HEK293 (cell line): Measurements from ENCODE around the gene NUBPL.

Experiments used
- CTCF ChIA-PET: fragments of 350-600 bp; formaldehyde crosslinking; extraction: SDS; loops from one replicate; lab custom pipeline; 2021; ENCODE audit warnings: antibody characterized with exemption; lab: Yijun Ruan, JAX
- POLR2A ChIA-PET: fragments of 300-600 bp; formaldehyde crosslinking; extraction: SDS; loops from one replicate; lab custom pipeline; 2020; ENCODE audit warnings: antibody characterized with exemption, inconsistent platforms; lab: Yijun Ruan, JAX
- H3K27ac ChIP-seq: fragments of 200-500 bp; sonication (Bioruptor generic); 2 replicates; pipeline ENCODE4 v1.5.1; 2014; ENCODE audit warnings: low read depth, low read length, control low read depth, inconsistent platforms; ENCODE audit errors: extremely low read depth
- H3K36me3 ChIP-seq, 2 experiments: fragments of 200-500 bp in 1 of 2; sonication (Bioruptor generic) in 1 of 2; 1 replicate in 1 of 2; 2 replicates in 1 of 2; pipeline ENCODE4 v1.5.1; 2014 to 2017; ENCODE audit warnings: inconsistent platforms in 2 of 2, low read length in 2 of 2; ENCODE audit not compliant: control insufficient read depth in 2 of 2, insufficient read depth in 1 of 2
- H3K4me1 ChIP-seq: fragments of 200-500 bp; sonication (Bioruptor generic); 2 replicates; pipeline ENCODE4 v1.5.1; 2014; ENCODE audit warnings: mild to moderate bottlenecking, low read length, inconsistent platforms; ENCODE audit not compliant: control insufficient read depth, insufficient read depth
- H3K4me3 ChIP-seq: 2 replicates; pipeline ENCODE4 v1.5.1; 2011; ENCODE audit warnings: low read depth, mild to moderate bottlenecking, control low read depth, low read length, moderate library complexity
- H3K9me3 ChIP-seq: fragments of 200-500 bp; sonication (Bioruptor generic); 2 replicates; pipeline ENCODE4 v1.5.1; 2014; ENCODE audit warnings: low read depth, low read length, inconsistent platforms; ENCODE audit not compliant: control insufficient read depth, insufficient read depth
- AEBP2 ChIP-seq: fragments of 450-650 bp; formaldehyde crosslinking; IDR thresholded peaks from 2 replicates; pipeline ENCODE4 v1.5.1; 2016; ENCODE audit warnings: missing biosample characterization, missing genetic modification characterization, borderline replicate concordance
- ATF2 ChIP-seq: fragments of 450-650 bp; formaldehyde crosslinking; IDR thresholded peaks from 2 replicates; pipeline ENCODE4 v1.5.1; 2016; ENCODE audit warnings: missing biosample characterization, missing genetic modification characterization, low read depth
- GLI4 ChIP-seq: fragments of 450-650 bp; formaldehyde crosslinking; IDR thresholded peaks from 2 replicates; pipeline ENCODE4 v1.5.1; 2016; ENCODE audit warnings: missing biosample characterization, missing genetic modification characterization
- PRDM1 ChIP-seq: fragments of 450-650 bp; formaldehyde crosslinking; IDR thresholded peaks from 2 replicates; pipeline ENCODE4; 2016; ENCODE audit warnings: missing biosample characterization, missing genetic modification characterization
- SCRT1 ChIP-seq: fragments of 450-650 bp; formaldehyde crosslinking; IDR thresholded peaks from 2 replicates; pipeline ENCODE4 v1.5.1; 2016; ENCODE audit warnings: missing biosample characterization, missing genetic modification characterization, borderline replicate concordance
- SETDB1 ChIP-seq: IDR thresholded peaks from one replicate; pipeline ENCODE4 v1.6.1; 2017; ENCODE audit warnings: mild to moderate bottlenecking, low read length, moderate library complexity, mixed read lengths; ENCODE audit not compliant: insufficient read length
- ZBTB1 ChIP-seq: fragments of 450-650 bp; formaldehyde crosslinking; IDR thresholded peaks from 2 replicates; pipeline ENCODE4 v1.5.1; 2016; ENCODE audit warnings: missing biosample characterization, missing genetic modification characterization
- ZBTB21 ChIP-seq: fragments of 450-650 bp; formaldehyde crosslinking; IDR thresholded peaks from 2 replicates; pipeline ENCODE4 v1.5.1; 2017; ENCODE audit warnings: missing biosample characterization, missing genetic modification characterization
- ZFP3 ChIP-seq: fragments of 450-650 bp; formaldehyde crosslinking; IDR thresholded peaks from 2 replicates; pipeline ENCODE4 v1.5.1; 2016; ENCODE audit warnings: low read depth, missing biosample characterization, missing genetic modification characterization
- ZFP37 ChIP-seq: fragments of 450-650 bp; formaldehyde crosslinking; IDR thresholded peaks from 2 replicates; pipeline ENCODE4 v1.5.1; 2016; ENCODE audit warnings: missing biosample characterization, missing genetic modification characterization
- ZNF138 ChIP-seq: fragments of 450-650 bp; formaldehyde crosslinking; IDR thresholded peaks from 2 replicates; pipeline ENCODE4 v1.5.1; 2016; ENCODE audit warnings: missing biosample characterization, missing genetic modification characterization, borderline replicate concordance
- ZNF169 ChIP-seq: fragments of 450-650 bp; formaldehyde crosslinking; IDR thresholded peaks from 2 replicates; pipeline ENCODE4 v1.5.1; 2016; ENCODE audit warnings: missing biosample characterization, missing genetic modification characterization
- ZNF202 ChIP-seq: fragments of 450-650 bp; formaldehyde crosslinking; IDR thresholded peaks from 2 replicates; pipeline ENCODE4 v1.5.1; 2016; ENCODE audit warnings: missing biosample characterization, missing genetic modification characterization, borderline replicate concordance
- ZNF416 ChIP-seq: fragments of 450-650 bp; formaldehyde crosslinking; IDR thresholded peaks from 2 replicates; pipeline ENCODE4 v1.5.1; 2016; ENCODE audit warnings: missing biosample characterization, missing genetic modification characterization
- ZNF529 ChIP-seq: fragments of 450-650 bp; formaldehyde crosslinking; IDR thresholded peaks from 2 replicates; pipeline ENCODE4 v1.5.1; 2017; ENCODE audit warnings: missing genetic modification characterization, missing biosample characterization; ENCODE audit not compliant: insufficient replicate concordance
- ZNF555 ChIP-seq: fragments of 450-650 bp; formaldehyde crosslinking; conservative IDR thresholded peaks from 2 replicates; pipeline ENCODE4 v1.5.1; 2017; ENCODE audit warnings: missing biosample characterization, mild to moderate bottlenecking, missing genetic modification characterization, inconsistent platforms
- ZNF600 ChIP-seq: fragments of 450-650 bp; formaldehyde crosslinking; IDR thresholded peaks from 2 replicates; pipeline ENCODE4 v1.5.1; 2016; ENCODE audit warnings: missing biosample characterization, missing genetic modification characterization
- ZNF654 ChIP-seq: fragments of 450-650 bp; formaldehyde crosslinking; IDR thresholded peaks from 2 replicates; pipeline ENCODE4 v1.5.1; 2016; ENCODE audit warnings: low read depth, missing biosample characterization, missing genetic modification characterization
- ZNF660 ChIP-seq: fragments of 450-650 bp; IDR thresholded peaks from 2 replicates; pipeline ENCODE4 v1.5.1; 2018; ENCODE audit warnings: missing biosample characterization, mild to moderate bottlenecking, missing genetic modification characterization
- ZNF791 ChIP-seq: fragments of 450-650 bp; formaldehyde crosslinking; IDR thresholded peaks from 2 replicates; pipeline ENCODE4 v1.5.1; 2016; ENCODE audit warnings: missing biosample characterization, missing genetic modification characterization
- ZSCAN30 ChIP-seq: fragments of 450-650 bp; IDR thresholded peaks from 2 replicates; pipeline ENCODE4 v1.5.1; 2018; ENCODE audit warnings: missing biosample characterization, mild to moderate bottlenecking, missing genetic modification characterization, moderate library complexity
- ZSCAN5A ChIP-seq: fragments of 450-650 bp; formaldehyde crosslinking; IDR thresholded peaks from 2 replicates; pipeline ENCODE4 v1.5.1; 2016; ENCODE audit warnings: missing biosample characterization, missing genetic modification characterization
- TF ChIP-seq, protein P1 (sequence below): fragments of 450-650 bp; formaldehyde crosslinking; IDR thresholded peaks from 2 replicates; pipeline ENCODE4 v1.5.1; 2016; ENCODE audit warnings: missing biosample characterization, missing genetic modification characterization

Gene NUBPL

DNA sequence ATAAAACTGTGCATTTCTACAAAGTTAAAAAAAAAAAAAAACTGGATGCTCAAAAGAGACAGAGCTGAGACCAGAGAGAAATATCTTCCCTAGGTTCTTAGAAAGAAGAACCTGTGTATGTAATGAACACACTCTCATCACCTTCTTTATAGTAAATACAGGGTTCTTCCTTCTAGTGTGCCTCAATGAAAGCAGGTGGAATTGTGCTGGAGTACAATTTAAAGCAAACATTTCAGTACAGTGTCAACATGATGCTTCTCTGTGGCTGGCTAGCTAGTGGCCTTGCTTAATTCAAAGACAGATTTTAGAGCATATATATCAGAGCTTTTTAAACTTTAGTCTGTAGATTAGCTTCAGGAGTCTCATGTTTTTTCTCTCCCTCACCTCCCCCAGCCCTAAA, 266.1 kb downstream of the NUBPL start:
- Histone ChIP-seq H3K36me3 (no peaks in the 10 kb centered on the region), H3K4me1 (peaks cover 3% of the 10 kb centered on the region), H3K9me3 (no peaks in the 10 kb centered on the region)
- no peak for TF ChIP-seq ZNF529 (tag by site-specific recombination)
- no peak for TF ChIP-seq ZNF791 (tag by site-specific recombination)
- TF ChIP-seq ZBTB21, result no peak
- no peak for TF ChIP-seq AEBP2 (tag by site-specific recombination)
- TF ChIP-seq ZNF654 (tag by site-specific recombination), result no peak
- TF ChIP-seq ZNF202 (tag by site-specific recombination), result no peak
- no peak for TF ChIP-seq ZNF555
- no peak for TF ChIP-seq GLI4 (tag by site-specific recombination)
- no peak for TF ChIP-seq SETDB1
- no peak for TF ChIP-seq ZNF169 (tag by site-specific recombination)
- TF ChIP-seq ZNF660 (tag by site-specific recombination), result no peak
- no peak for TF ChIP-seq ZNF600
- TF ChIP-seq ZFP3 (tag by site-specific recombination), result no peak
- TF ChIP-seq ZSCAN30 (tag by site-specific recombination), result no peak
- no peak for TF ChIP-seq ZSCAN5A (tag by site-specific recombination)
- no peak for TF ChIP-seq ZFP37
- TF ChIP-seq SCRT1, result no peak
- TF ChIP-seq ZNF416 (tag by site-specific recombination), result no peak
- no peak for TF ChIP-seq ZBTB1
- TF ChIP-seq, all 188 proteins: peak for 0
- ChIA-PET CTCF (interaction anchor here (1.6 kb wide), 1 partner anchor 99 kb away, joined by 3 read pairs; no protein-coding TSS in a partner anchor), POLR2A (no interaction called here)
- Histone ChIP-seq H3K27ac (no peak overlapping the region), H3K4me3 (no peak overlapping the region)

DNA sequence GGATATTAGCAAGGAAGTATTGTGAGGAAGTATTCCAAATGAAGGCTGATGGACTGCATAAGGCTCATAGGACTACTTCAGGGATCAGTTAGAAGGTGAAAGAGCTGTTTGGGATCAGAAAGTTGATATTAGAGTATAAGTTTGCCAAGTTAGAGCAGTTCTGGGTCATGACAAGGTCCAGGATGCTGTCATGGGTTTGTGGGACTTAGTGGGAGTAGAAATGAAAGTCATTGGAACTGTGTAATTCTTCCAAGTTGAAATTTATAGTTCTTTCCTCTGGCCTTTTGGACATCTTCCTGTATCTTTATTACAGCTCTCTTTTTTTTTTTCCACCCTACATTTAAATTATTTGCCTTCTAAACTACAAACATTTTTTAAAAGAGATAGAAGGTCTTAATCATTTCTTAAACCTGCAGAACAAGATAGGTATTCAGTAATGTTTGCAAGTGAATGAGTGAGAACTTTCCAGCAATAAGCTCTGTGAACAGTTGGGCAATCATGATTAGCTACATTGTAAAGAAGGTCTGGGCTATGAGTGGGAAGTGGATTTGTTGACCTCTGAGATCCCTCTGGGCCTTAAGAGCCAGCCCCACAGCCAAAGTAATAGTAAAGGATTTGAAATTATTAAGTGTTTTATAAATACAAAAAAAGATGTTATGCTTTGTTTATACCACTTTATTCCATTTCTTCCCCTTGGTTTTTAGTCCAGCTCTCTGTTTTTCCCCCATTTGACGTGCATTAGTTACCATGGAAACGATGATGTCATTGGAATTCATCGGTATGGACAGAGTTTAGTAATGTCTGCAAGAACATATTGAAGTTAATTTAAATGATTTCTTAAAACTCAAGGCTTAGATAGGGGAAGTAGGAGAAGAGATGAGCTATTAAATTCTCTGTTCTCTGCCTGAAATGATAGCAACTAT, 268.0 kb downstream of the NUBPL start:
- TF ChIP-seq ZNF138 (tag by site-specific recombination), result no peak
- TF ChIP-seq PRDM1 (tag by site-specific recombination), result 0 out of 2 replicates have a peak, but pooled peaks have one; percentile 19
- peak; percentile 93 for TF ChIP-seq ATF2 (tag by site-specific recombination)
- peak; percentile 62; the same call in 1 of the 2 replicates for TF ChIP-seq ZNF660 (tag by site-specific recombination)
- TF ChIP-seq, protein P1, sequence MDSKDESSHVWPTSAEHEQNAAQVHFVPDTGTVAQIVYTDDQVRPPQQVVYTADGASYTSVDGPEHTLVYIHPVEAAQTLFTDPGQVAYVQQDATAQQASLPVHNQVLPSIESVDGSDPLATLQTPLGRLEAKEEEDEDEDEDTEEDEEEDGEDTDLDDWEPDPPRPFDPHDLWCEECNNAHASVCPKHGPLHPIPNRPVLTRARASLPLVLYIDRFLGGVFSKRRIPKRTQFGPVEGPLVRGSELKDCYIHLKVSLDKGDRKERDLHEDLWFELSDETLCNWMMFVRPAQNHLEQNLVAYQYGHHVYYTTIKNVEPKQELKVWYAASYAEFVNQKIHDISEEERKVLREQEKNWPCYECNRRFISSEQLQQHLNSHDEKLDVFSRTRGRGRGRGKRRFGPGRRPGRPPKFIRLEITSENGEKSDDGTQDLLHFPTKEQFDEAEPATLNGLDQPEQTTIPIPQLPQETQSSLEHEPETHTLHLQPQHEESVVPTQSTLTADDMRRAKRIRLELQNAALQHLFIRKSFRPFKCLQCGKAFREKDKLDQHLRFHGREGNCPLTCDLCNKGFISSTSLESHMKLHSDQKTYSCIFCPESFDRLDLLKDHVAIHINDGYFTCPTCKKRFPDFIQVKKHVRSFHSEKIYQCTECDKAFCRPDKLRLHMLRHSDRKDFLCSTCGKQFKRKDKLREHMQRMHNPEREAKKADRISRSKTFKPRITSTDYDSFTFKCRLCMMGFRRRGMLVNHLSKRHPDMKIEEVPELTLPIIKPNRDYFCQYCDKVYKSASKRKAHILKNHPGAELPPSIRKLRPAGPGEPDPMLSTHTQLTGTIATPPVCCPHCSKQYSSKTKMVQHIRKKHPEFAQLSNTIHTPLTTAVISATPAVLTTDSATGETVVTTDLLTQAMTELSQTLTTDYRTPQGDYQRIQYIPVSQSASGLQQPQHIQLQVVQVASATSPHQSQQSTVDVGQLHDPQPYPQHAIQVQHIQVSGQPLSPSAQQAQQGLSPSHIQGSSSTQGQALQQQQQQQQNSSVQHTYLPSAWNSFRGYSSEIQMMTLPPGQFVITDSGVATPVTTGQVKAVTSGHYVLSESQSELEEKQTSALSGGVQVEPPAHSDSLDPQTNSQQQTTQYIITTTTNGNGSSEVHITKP (tag by site-specific recombination), result 0 out of 2 replicates have a peak, but pooled peaks have one; percentile 17
- H3K9me3 ChIP-seq, result no peaks in the 10 kb centered on the region
- no peak overlapping the region for H3K4me3 ChIP-seq
- no peak overlapping the region for H3K27ac ChIP-seq
- ChIA-PET POLR2A (no interaction called here), CTCF (no interaction called here)
- H3K4me1 ChIP-seq, result peaks cover 3% of the 10 kb centered on the region
- no peaks in the 10 kb centered on the region for H3K36me3 ChIP-seq
